IPS-11a (cell line): ENCODE results near the gene C22orf42.
"Not testable (repeated sequence)": the region's sequence is repeated elsewhere in the genome, so short reads cannot be mapped to it uniquely, and the experiment has no call there.

Source experiments
- H3K4me3 ChIP-seq: one replicate; pipeline ENCODE4 v1.5.1; 2013; ENCODE audit warnings: low read depth, low read length, control low read depth

C22orf42 gene

GRCh38 chr22:32137731-32138324, 21.3 kb downstream of the C22orf42 start:
- H3K4me3 ChIP-seq = not testable (repeated sequence)

GRCh38 chr22:32136881-32137280, 22.2 kb downstream of the C22orf42 start:
- not testable (repeated sequence) for H3K4me3 ChIP-seq

- not testable (repeated sequence) for H3K4me3 ChIP-seq
Measured at GRCh38 chr22:32135958-32136357, 23.1 kb downstream of the C22orf42 start.

- not testable (repeated sequence) for H3K4me3 ChIP-seq
Measured at GRCh38 chr22:32134796-32135195, 24.3 kb downstream of the C22orf42 start.

GRCh38 chr22:32132783-32133182, 26.3 kb downstream of the C22orf42 start:
- H3K4me3 ChIP-seq = no peak overlapping the region

- H3K4me3 ChIP-seq = no peak overlapping the region
Measured at GRCh38 chr22:32132126-32132525, 27.0 kb downstream of the C22orf42 start.

GRCh38 chr22:32130464-32130863, 28.6 kb downstream of the C22orf42 start:
- H3K4me3 ChIP-seq = no peak overlapping the region

- no peak overlapping the region for H3K4me3 ChIP-seq
Measured at GRCh38 chr22:32127904-32128303, 31.2 kb downstream of the C22orf42 start.

- H3K4me3 ChIP-seq = no peak overlapping the region
Measured at GRCh38 chr22:32123657-32124056, 35.4 kb downstream of the C22orf42 start.

- no peak overlapping the region for H3K4me3 ChIP-seq
Measured at GRCh38 chr22:32122899-32123298, 36.2 kb downstream of the C22orf42 start.

- H3K4me3 ChIP-seq = no peak overlapping the region
Measured at GRCh38 chr22:32120603-32121002, 38.5 kb downstream of the C22orf42 start.

- H3K4me3 ChIP-seq = no peak overlapping the region
Measured at GRCh38 chr22:32119568-32120235, 39.4 kb downstream of the C22orf42 start.

GRCh38 chr22:32112380-32112779, 46.7 kb downstream of the C22orf42 start:
- no peak overlapping the region for H3K4me3 ChIP-seq

GRCh38 chr22:32106930-32107329, 52.2 kb downstream of the C22orf42 start:
- H3K4me3 ChIP-seq = no peak overlapping the region

GRCh38 chr22:32103658-32104315, 55.3 kb downstream of the C22orf42 start:
- H3K4me3 ChIP-seq = no peak overlapping the region

- H3K4me3 ChIP-seq = no peak overlapping the region
Measured at GRCh38 chr22:32100711-32101110, 58.4 kb downstream of the C22orf42 start.
